ENCODE measurements around the gene POGK. TPM values are rescaled to one million over a fixed set of nuclear protein-coding genes. Genes with fewer than 3 reads are reported as not detected.

Gene POGK
- total and polyA plus RNA-seq, 9 of the 15 experiments (the other 6 are each of a cell fraction or from before 2014, with no cell fraction given): 6.1 to 44.5 (median 24.3) TPM

DNA sequence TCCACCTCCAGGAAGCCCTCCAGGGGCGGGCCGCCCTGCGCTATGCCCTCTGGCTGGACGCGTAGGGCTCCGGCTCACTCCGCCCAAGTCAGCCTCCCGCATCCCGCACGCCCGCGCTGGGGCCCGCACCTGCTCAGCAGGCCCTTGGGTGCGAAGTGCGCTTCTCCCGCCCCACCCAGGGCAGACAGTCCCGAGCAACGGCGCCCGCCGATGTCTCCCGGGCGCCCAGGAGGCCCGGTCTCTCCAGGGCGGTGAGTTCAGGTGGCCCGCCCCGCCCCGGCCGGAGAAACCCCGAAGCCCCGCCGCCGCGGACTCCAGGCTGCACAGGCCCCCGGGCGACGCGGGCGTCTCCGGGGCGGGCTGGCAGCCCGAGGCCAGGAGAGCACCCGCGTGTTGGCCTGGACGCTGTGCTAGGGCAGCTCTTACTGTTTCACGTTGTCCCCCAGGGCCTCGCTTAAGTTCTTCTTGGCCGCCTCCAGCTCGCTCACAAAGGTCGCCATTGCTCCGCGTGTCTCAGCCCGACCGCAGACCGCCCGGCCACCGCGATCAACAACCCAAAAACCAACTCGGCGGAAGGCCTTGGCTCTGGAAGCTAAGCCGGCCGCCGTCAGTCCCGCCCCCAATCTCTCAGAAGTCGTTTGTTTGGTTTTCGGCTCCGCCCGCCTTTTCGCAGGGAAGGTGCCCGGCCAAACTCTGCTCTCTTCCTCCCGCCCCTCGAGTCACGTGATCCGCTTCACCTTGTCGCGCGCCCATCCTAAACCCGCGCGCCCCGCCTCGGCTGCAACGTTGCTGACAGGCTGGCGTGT is 36.7 kb downstream of the POGK start, which contains the start of gene TADA1 (continued):
- TF ChIP-seq GTF2F1 (IDR thresholded peaks at IDR 0.05; ENCODE audit: low read depth, low read length): no peak; the same call in 1 of the 2 replicates
- TF ChIP-seq PHF8 (IDR thresholded peaks at IDR 0.05; ENCODE audit: borderline replicate concordance, low read length): peak; percentile 90; the same call in 1 of the 2 replicates
- TF ChIP-seq, protein P1, sequence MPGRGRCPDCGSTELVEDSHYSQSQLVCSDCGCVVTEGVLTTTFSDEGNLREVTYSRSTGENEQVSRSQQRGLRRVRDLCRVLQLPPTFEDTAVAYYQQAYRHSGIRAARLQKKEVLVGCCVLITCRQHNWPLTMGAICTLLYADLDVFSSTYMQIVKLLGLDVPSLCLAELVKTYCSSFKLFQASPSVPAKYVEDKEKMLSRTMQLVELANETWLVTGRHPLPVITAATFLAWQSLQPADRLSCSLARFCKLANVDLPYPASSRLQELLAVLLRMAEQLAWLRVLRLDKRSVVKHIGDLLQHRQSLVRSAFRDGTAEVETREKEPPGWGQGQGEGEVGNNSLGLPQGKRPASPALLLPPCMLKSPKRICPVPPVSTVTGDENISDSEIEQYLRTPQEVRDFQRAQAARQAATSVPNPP (IDR thresholded peaks at IDR 0.05; ENCODE audit: borderline replicate concordance, insufficient read depth, insufficient read length): no peak
- no peak for TF ChIP-seq FOXJ3 (CRISPR knock-in tag; IDR thresholded peaks at IDR 0.05)
- no peak for TF ChIP-seq BRF1 (IDR thresholded peaks at IDR 0.05; ENCODE audit: borderline replicate concordance, extremely low read depth, insufficient read length)
- no peak for TF ChIP-seq ARNT (IDR thresholded peaks at IDR 0.05)
- TF ChIP-seq E2F3 (CRISPR knock-in tag; IDR thresholded peaks at IDR 0.05): peak; percentile 57; the same call in 1 of the 2 replicates
- TF ChIP-seq SMAD2 (IDR thresholded peaks at IDR 0.05; ENCODE audit: low read depth, low read length): no peak
- no peak for TF ChIP-seq PHF21A (IDR thresholded peaks at IDR 0.05; ENCODE audit: borderline replicate concordance, low read depth)
- peak; percentile 100 for TF ChIP-seq RAD51 (IDR thresholded peaks at IDR 0.05; ENCODE audit: borderline replicate concordance, low read depth)
- TF ChIP-seq DIDO1 (tag; IDR thresholded peaks at IDR 0.05; ENCODE audit: low read depth): peak; percentile 82
- TF ChIP-seq, protein P2, sequence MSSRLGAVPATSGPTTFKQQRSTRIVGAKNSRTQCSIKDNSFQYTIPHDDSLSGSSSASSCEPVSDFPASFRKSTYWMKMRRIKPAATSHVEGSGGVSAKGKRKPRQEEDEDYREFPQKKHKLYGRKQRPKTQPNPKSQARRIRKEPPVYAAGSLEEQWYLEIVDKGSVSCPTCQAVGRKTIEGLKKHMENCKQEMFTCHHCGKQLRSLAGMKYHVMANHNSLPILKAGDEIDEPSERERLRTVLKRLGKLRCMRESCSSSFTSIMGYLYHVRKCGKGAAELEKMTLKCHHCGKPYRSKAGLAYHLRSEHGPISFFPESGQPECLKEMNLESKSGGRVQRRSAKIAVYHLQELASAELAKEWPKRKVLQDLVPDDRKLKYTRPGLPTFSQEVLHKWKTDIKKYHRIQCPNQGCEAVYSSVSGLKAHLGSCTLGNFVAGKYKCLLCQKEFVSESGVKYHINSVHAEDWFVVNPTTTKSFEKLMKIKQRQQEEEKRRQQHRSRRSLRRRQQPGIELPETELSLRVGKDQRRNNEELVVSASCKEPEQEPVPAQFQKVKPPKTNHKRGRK (tag; IDR thresholded peaks at IDR 0.05): no peak
- TF ChIP-seq NR1H2 (CRISPR knock-in tag; IDR thresholded peaks at IDR 0.05): no peak
- peak; percentile 48; the same call in 1 of the 2 replicates for TF ChIP-seq TCF7 (IDR thresholded peaks at IDR 0.05; ENCODE audit: borderline replicate concordance)
- TF ChIP-seq, protein P3, sequence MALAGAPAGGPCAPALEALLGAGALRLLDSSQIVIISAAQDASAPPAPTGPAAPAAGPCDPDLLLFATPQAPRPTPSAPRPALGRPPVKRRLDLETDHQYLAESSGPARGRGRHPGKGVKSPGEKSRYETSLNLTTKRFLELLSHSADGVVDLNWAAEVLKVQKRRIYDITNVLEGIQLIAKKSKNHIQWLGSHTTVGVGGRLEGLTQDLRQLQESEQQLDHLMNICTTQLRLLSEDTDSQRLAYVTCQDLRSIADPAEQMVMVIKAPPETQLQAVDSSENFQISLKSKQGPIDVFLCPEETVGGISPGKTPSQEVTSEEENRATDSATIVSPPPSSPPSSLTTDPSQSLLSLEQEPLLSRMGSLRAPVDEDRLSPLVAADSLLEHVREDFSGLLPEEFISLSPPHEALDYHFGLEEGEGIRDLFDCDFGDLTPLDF (CRISPR knock-in tag; IDR thresholded peaks at IDR 0.05): no peak; the same call in none of the 2 replicates
- TF ChIP-seq, protein P4, sequence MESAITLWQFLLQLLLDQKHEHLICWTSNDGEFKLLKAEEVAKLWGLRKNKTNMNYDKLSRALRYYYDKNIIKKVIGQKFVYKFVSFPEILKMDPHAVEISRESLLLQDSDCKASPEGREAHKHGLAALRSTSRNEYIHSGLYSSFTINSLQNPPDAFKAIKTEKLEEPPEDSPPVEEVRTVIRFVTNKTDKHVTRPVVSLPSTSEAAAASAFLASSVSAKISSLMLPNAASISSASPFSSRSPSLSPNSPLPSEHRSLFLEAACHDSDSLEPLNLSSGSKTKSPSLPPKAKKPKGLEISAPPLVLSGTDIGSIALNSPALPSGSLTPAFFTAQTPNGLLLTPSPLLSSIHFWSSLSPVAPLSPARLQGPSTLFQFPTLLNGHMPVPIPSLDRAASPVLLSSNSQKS (CRISPR knock-in tag; IDR thresholded peaks at IDR 0.05): no peak
- TF ChIP-seq KDM5B (IDR thresholded peaks at IDR 0.05; ENCODE audit: insufficient replicate concordance, low read depth, low read length): peak; percentile 49
- TF ChIP-seq XRCC5 (IDR thresholded peaks at IDR 0.05; ENCODE audit: low read depth, low read length): peak; percentile 91
- no peak for TF ChIP-seq ZNF224 (CRISPR knock-in tag; IDR thresholded peaks at IDR 0.05)
- TF ChIP-seq TAL1 (IDR thresholded peaks at IDR 0.05): no peak; the same call in 1 of the 2 replicates
- TF ChIP-seq EGR1 (conservative IDR thresholded peaks at IDR 0.05): peak; percentile 72
- no peak for TF ChIP-seq GABPB2 (CRISPR knock-in tag; conservative IDR thresholded peaks at IDR 0.05)
- TF ChIP-seq HMGN3 (IDR thresholded peaks at IDR 0.05; ENCODE audit: borderline replicate concordance, extremely low read depth, insufficient read length, low read depth, low read length): peak; percentile 84
- no peak for TF ChIP-seq PYGO2 (tag; IDR thresholded peaks at IDR 0.05)
